A549 (cell line): ENCODE results near the gene RBPJ.

Experiments
- CTCF ChIP-seq: fragments of >200 bp; sonication (Bioruptor Twin); formaldehyde crosslinking; IDR thresholded peaks from 3 replicates; pipeline ENCODE4 v1.5.1; 2016
- E2F6 ChIP-seq: IDR thresholded peaks from 2 replicates; pipeline ENCODE4 v1.6.1; 2012; ENCODE audit warnings: low read depth, borderline replicate concordance
- MAX ChIP-seq: IDR thresholded peaks from 2 replicates; pipeline ENCODE4 v1.6.1; 2012
- MYC ChIP-seq: IDR thresholded peaks from 2 replicates; pipeline ENCODE4 v1.6.1; 2012; ENCODE audit warnings: mild to moderate bottlenecking, inconsistent platforms, low read length, improper control_type of control experiment, borderline replicate concordance
- POLR2A ChIP-seq: IDR thresholded peaks from 2 replicates; pipeline ENCODE4 v1.6.1; 2012; ENCODE audit warnings: mild to moderate bottlenecking, low read length
- SREBF2 ChIP-seq: fragments of 450-650 bp; IDR thresholded peaks from 2 replicates; pipeline ENCODE4 v1.6.1; 2014; ENCODE audit warnings: mild to moderate bottlenecking, moderate library complexity
- TFCP2L1 ChIP-seq: fragments of 250-450 bp; sonication (Bioruptor Pico); IDR thresholded peaks from 2 replicates; pipeline ENCODE4 v1.5.0; 2021; ENCODE audit warnings: mild to moderate bottlenecking
- TP53 ChIP-seq: fragments of 250-450 bp; sonication (Bioruptor Pico); IDR thresholded peaks from 2 replicates; pipeline ENCODE4 v1.5.0; 2021; ENCODE audit warnings: mild to moderate bottlenecking, moderate library complexity

- TF ChIP-seq CTCF (no peak), E2F6 (no peak), MAX (no peak), SREBF2 (no peak), TFCP2L1 (CRISPR knock-in tag) (no peak), TP53 (no peak), POLR2A (no peak), MYC (no peak)
These were observed 51.8 kb downstream of the RBPJ start for GRCh38 chr4:26372525-26373172.
